ENCODE data around the gene FNDC3B. TPM values are rescaled to one million over a fixed set of nuclear protein-coding genes. Genes with fewer than 3 reads are reported as not detected.

FNDC3B gene
- total and polyA plus RNA-seq, 2 of the 8 experiments (the other 6 are each of a cell fraction or from before 2014, with no cell fraction given), result 14.1 to 44.4 TPM

DNA sequence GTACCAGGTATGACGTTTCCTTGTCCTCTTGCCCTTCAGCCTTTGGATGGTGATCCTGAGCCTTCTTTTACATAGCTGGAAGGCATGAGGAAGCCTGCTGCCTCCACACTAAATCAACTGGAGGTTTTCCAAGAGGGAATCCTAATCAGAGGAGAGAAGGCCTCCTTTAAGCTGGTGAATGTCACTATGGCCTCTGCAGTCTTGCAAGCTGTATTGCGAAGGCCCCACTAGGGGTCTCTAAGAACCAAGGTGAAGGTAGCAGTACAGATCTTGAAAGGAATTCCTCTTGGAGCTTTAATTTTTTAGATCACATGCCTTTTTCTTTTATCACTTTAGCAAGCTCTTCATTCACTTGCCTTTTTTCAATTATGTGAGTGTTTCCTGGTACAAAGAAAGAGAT, 289.7 kb downstream of the FNDC3B start (continued):
- TF ChIP-seq JUN (IDR thresholded peaks at IDR 0.05; ENCODE audit: low read depth, low read length), result no peak
